Measurements from ENCODE around the gene SAA4. TPM values are rescaled to one million over a fixed set of nuclear protein-coding genes. Genes with fewer than 3 reads are reported as not detected.

Gene SAA4
- total RNA-seq, 1 donor, result not detected

- no peak for DNase-seq (ENCODE audit: low read depth)
- no peak overlapping the region for H3K4me3 ChIP-seq (ENCODE audit: low read depth, low read length)
- no peak for TF ChIP-seq CTCF (IDR thresholded peaks at IDR 0.05; ENCODE audit: insufficient read depth, low read depth, low read length)
These were observed 7.1 kb downstream of the SAA4 start for GRCh38 chr11:18229501-18229900.

GRCh38 chr11:18225913-18226312 lies 10.7 kb downstream of the SAA4 start:
- H3K4me3 ChIP-seq (ENCODE audit: low read depth, low read length), result no peak overlapping the region
- DNase-seq (ENCODE audit: low read depth), result no peak
- TF ChIP-seq CTCF (IDR thresholded peaks at IDR 0.05; ENCODE audit: insufficient read depth, low read depth, low read length), result no peak

GRCh38 chr11:18223591-18224387 lies 12.8 kb downstream of the SAA4 start:
- no peak for DNase-seq (ENCODE audit: low read depth)
- no peak for TF ChIP-seq CTCF (IDR thresholded peaks at IDR 0.05; ENCODE audit: insufficient read depth, low read depth, low read length)
- no peak overlapping the region for H3K4me3 ChIP-seq (ENCODE audit: low read depth, low read length)

- no peak for TF ChIP-seq CTCF (IDR thresholded peaks at IDR 0.05; ENCODE audit: insufficient read depth, low read depth, low read length)
- no peak for DNase-seq (ENCODE audit: low read depth)
- H3K4me3 ChIP-seq (ENCODE audit: low read depth, low read length), result no peak overlapping the region
These were observed 13.7 kb downstream of the SAA4 start for GRCh38 chr11:18222814-18223421.

- no peak overlapping the region for H3K4me3 ChIP-seq (ENCODE audit: low read depth, low read length)
- no peak for DNase-seq (ENCODE audit: low read depth)
- TF ChIP-seq CTCF (IDR thresholded peaks at IDR 0.05; ENCODE audit: insufficient read depth, low read depth, low read length), result no peak
These were observed 15.2 kb downstream of the SAA4 start for GRCh38 chr11:18221274-18221876.

GRCh38 chr11:18209058-18209457 lies 27.5 kb downstream of the SAA4 start:
- no peak overlapping the region for H3K4me3 ChIP-seq (ENCODE audit: low read depth, low read length)
- no peak for DNase-seq (ENCODE audit: low read depth)
- TF ChIP-seq CTCF (IDR thresholded peaks at IDR 0.05; ENCODE audit: insufficient read depth, low read depth, low read length), result no peak

Measured in fibroblast of villous mesenchyme (primary cell).